ENCODE results near the gene SCYGR5.
"Not testable (repeated sequence)": the region's sequence is repeated elsewhere in the genome, so short reads cannot be mapped to it uniquely, and the experiment has no call there.

SCYGR5 gene

GRCh38 chr2:227666631-227667170 lies at the start of gene SCYGR5:
Gene SCYGR5, plus strand, starts transcription at chr2:227666804. Its CDS starts 0 bp downstream, at chr2:227666804.
- H3K36me3 ChIP-seq (ENCODE audit: low read length); H3K27ac ChIP-seq (ENCODE audit: low read depth, low read length); H3K4me2 ChIP-seq (ENCODE audit: low read depth, low read length, poor library complexity, severe bottlenecking); H4K20me1 ChIP-seq (ENCODE audit: low read depth, low read length); H3F3A ChIP-seq (ENCODE audit: insufficient read depth); H3K27me3 ChIP-seq (ENCODE audit: low read length); H3K4me3 ChIP-seq (ENCODE audit: insufficient read depth, low read length, poor library complexity, severe bottlenecking); H3K9ac ChIP-seq (ENCODE audit: low read length); H2AFZ ChIP-seq (ENCODE audit: low read depth, low read length, severe bottlenecking); H3K79me2 ChIP-seq (ENCODE audit: insufficient read depth, low read length); H3K9me2 ChIP-seq (replicated peaks; ENCODE audit: insufficient read depth, low read length); H3K9me3 ChIP-seq (ENCODE audit: insufficient read depth, low read length): not testable (repeated sequence)

GRCh38 chr2:227617316-227618230 lies 49.0 kb upstream of the SCYGR5 start, which contains the start of gene SCYGR4:
Gene SCYGR4, plus strand, starts transcription at chr2:227617498. Its CDS starts 0 bp downstream, at chr2:227617498.
- H3K9me2 ChIP-seq (replicated peaks; ENCODE audit: insufficient read depth, low read length), result no peaks in the 10 kb centered on the region
- H3K9me3 ChIP-seq (ENCODE audit: insufficient read depth, low read length), result no peaks in the 10 kb centered on the region
- no peaks in the 10 kb centered on the region for H3K27me3 ChIP-seq (ENCODE audit: low read length)
- no peak within 1 kb of the TSS for H3K4me3 ChIP-seq (ENCODE audit: insufficient read depth, low read length, poor library complexity, severe bottlenecking)
- H3K79me2 ChIP-seq (ENCODE audit: insufficient read depth, low read length), result no peaks in the 10 kb centered on the region
- H3K4me2 ChIP-seq (ENCODE audit: low read depth, low read length, poor library complexity, severe bottlenecking), result no peak within 1 kb of the TSS
- TF ChIP-seq CTCF (IDR thresholded peaks at IDR 0.05; ENCODE audit: insufficient read depth, low read length, poor library complexity, severe bottlenecking) (no peak), EZH2phosphoT487 (conservative IDR thresholded peaks at IDR 0.05; ENCODE audit: low read length) (no peak)
- H3K9ac ChIP-seq (ENCODE audit: low read length), result no peak within 1 kb of the TSS
- no peak within 1 kb of the TSS for H3K27ac ChIP-seq (ENCODE audit: low read depth, low read length)
- H3K36me3 ChIP-seq (ENCODE audit: low read length), result no peaks in the 10 kb centered on the region
- no peak within 1 kb of the TSS for H2AFZ ChIP-seq (ENCODE audit: low read depth, low read length, severe bottlenecking)
- no peaks in the 10 kb centered on the region for H3F3A ChIP-seq (ENCODE audit: insufficient read depth)
- no peaks in the 10 kb centered on the region for H4K20me1 ChIP-seq (ENCODE audit: low read depth, low read length)

- Histone ChIP-seq H3K27me3 (ENCODE audit: low read length) (no peaks in the 10 kb centered on the region), H3F3A (ENCODE audit: insufficient read depth) (no peaks in the 10 kb centered on the region), H2AFZ (ENCODE audit: low read depth, low read length, severe bottlenecking) (no peak overlapping the region), H3K4me2 (ENCODE audit: low read depth, low read length, poor library complexity, severe bottlenecking) (no peak overlapping the region), H3K4me3 (ENCODE audit: insufficient read depth, low read length, poor library complexity, severe bottlenecking) (no peak overlapping the region), H3K9ac (ENCODE audit: low read length) (no peak overlapping the region), H4K20me1 (ENCODE audit: low read depth, low read length) (no peaks in the 10 kb centered on the region), H3K36me3 (ENCODE audit: low read length) (no peaks in the 10 kb centered on the region), H3K9me3 (ENCODE audit: insufficient read depth, low read length) (no peaks in the 10 kb centered on the region), H3K79me2 (ENCODE audit: insufficient read depth, low read length) (no peaks in the 10 kb centered on the region), H3K9me2 (replicated peaks; ENCODE audit: insufficient read depth, low read length) (no peaks in the 10 kb centered on the region), H3K27ac (ENCODE audit: low read depth, low read length) (no peak overlapping the region)
- TF ChIP-seq EZH2phosphoT487 (conservative IDR thresholded peaks at IDR 0.05; ENCODE audit: low read length), result no peak
- TF ChIP-seq CTCF (IDR thresholded peaks at IDR 0.05; ENCODE audit: insufficient read depth, low read length, poor library complexity, severe bottlenecking), result no peak
Observed at GRCh38 chr2:227623226-227623625, 43.4 kb upstream of the SCYGR5 start.

- Histone ChIP-seq H3F3A (ENCODE audit: insufficient read depth) (no peaks in the 10 kb centered on the region), H3K4me2 (ENCODE audit: low read depth, low read length, poor library complexity, severe bottlenecking) (no peak overlapping the region), H3K9ac (ENCODE audit: low read length) (no peak overlapping the region), H3K27ac (ENCODE audit: low read depth, low read length) (no peak overlapping the region), H3K9me3 (ENCODE audit: insufficient read depth, low read length) (no peaks in the 10 kb centered on the region), H3K79me2 (ENCODE audit: insufficient read depth, low read length) (no peaks in the 10 kb centered on the region), H3K4me3 (ENCODE audit: insufficient read depth, low read length, poor library complexity, severe bottlenecking) (no peak overlapping the region), H3K36me3 (ENCODE audit: low read length) (no peaks in the 10 kb centered on the region), H2AFZ (ENCODE audit: low read depth, low read length, severe bottlenecking) (no peak overlapping the region), H4K20me1 (ENCODE audit: low read depth, low read length) (no peaks in the 10 kb centered on the region), H3K27me3 (ENCODE audit: low read length) (no peaks in the 10 kb centered on the region), H3K9me2 (replicated peaks; ENCODE audit: insufficient read depth, low read length) (no peaks in the 10 kb centered on the region)
- no peak for TF ChIP-seq EZH2phosphoT487 (conservative IDR thresholded peaks at IDR 0.05; ENCODE audit: low read length)
- TF ChIP-seq CTCF (IDR thresholded peaks at IDR 0.05; ENCODE audit: insufficient read depth, low read length, poor library complexity, severe bottlenecking), result no peak
Observed at GRCh38 chr2:227625420-227625819, 41.2 kb upstream of the SCYGR5 start.
